Peyer's patch (tissue), 4 donors: Measurements from ENCODE around the gene C20orf141.

Experiments
- POLR2A ChIP-seq, 2 donors: fragments of 450-650 bp; IDR thresholded peaks; one replicate each; pipeline ENCODE4 v1.5.1; 2017; ENCODE audit warnings: antibody characterized with exemption in 2 of 2, mild to moderate bottlenecking in 2 of 2, moderate library complexity in 2 of 2
- TF ChIP-seq, protein P1 (sequence below), 6 experiments: fragments of 450-650 bp in 4 of 6; fragments of 200-600 bp in 2 of 6; sonication (generic) in 1 of 6; IDR thresholded peaks; one replicate each; pipeline ENCODE4 v1.5.1; 2017 to 2019; ENCODE audit warnings: antibody characterized with exemption in 6 of 6, mild to moderate bottlenecking in 3 of 6, moderate library complexity in 1 of 6

DNA sequence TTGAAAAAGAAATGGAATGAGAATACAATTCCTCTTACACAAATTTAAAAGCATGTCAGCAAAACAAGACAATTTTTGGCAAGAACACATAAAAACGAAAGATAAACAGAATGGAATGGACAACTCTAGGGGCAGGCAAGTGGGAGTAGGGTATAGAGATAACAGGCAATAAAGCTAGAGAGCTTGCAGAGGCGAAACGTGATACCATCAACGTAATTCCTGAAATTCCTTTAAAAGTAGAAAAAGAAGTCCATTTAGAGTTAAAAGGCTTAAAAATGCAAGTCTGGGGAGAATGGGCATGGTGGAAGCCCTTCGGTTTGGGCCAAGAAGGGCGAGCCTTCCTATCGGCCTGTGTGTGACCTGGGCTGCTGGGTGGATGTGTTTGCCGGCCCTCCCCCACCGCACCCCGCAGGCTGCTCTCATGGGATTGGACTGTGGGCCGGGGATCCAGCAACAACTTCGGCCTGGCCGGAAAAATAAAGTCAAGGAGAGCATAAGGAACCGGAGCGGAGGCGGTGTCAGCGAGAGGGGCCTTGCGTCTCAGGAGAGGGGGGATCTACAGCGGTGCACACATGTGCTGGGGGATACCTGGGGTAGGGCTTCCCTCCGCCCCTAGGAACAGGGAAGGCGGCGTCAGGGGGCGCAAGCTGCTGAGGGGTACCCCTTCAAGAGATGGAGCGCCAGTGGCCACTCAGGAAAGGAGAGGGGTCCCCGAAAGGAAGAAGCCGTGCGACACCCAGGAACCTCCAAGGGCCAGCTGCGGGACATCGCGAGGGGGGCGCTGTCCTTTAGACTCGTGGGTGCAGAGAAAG, 5.5 kb downstream of the C20orf141 start:
- TF ChIP-seq, protein P1, sequence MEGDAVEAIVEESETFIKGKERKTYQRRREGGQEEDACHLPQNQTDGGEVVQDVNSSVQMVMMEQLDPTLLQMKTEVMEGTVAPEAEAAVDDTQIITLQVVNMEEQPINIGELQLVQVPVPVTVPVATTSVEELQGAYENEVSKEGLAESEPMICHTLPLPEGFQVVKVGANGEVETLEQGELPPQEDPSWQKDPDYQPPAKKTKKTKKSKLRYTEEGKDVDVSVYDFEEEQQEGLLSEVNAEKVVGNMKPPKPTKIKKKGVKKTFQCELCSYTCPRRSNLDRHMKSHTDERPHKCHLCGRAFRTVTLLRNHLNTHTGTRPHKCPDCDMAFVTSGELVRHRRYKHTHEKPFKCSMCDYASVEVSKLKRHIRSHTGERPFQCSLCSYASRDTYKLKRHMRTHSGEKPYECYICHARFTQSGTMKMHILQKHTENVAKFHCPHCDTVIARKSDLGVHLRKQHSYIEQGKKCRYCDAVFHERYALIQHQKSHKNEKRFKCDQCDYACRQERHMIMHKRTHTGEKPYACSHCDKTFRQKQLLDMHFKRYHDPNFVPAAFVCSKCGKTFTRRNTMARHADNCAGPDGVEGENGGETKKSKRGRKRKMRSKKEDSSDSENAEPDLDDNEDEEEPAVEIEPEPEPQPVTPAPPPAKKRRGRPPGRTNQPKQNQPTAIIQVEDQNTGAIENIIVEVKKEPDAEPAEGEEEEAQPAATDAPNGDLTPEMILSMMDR (IDR thresholded peaks at IDR 0.05): no peak
- TF ChIP-seq POLR2A (IDR thresholded peaks at IDR 0.05): no peak
